HL-60/S4 treated with retinoic acid at 250 ng/mL for 4 days and 3 days (cell line): ENCODE measurements around the gene SERGEF.

ENCODE experiments used
- in situ Hi-C: fragments of 300-500 bp; cut with MboI; formaldehyde crosslinking; loops from 2 replicates; pipeline ENCODE4 v1.7.0; 2022; ENCODE audit warnings: low sequenced_read_pairs

SERGEF gene

DNA sequence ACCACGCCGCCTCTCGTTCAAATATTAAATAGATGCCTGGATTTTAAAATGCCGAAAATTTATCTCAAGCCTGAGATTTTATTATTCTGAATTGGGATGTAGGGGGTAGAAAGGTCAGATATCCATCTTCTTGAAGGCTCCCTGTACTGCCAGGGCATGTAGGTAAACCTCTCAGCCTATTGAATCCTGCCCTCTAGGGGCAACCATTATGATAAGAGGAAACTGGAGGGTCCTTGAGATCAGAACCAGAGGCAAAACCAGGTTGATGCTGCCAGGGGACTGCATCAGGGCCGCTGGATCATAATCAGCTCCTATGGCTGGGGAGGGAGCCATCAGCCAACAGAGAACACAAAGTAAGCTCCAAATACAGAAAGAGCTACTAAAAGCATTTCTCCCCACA is 185.8 kb downstream of the SERGEF start:
- in situ Hi-C loops: no loop called here

- in situ Hi-C loops: no loop called here
Observed at GRCh38 chr11:17822401-17822781, 190.5 kb downstream of the SERGEF start.

DNA sequence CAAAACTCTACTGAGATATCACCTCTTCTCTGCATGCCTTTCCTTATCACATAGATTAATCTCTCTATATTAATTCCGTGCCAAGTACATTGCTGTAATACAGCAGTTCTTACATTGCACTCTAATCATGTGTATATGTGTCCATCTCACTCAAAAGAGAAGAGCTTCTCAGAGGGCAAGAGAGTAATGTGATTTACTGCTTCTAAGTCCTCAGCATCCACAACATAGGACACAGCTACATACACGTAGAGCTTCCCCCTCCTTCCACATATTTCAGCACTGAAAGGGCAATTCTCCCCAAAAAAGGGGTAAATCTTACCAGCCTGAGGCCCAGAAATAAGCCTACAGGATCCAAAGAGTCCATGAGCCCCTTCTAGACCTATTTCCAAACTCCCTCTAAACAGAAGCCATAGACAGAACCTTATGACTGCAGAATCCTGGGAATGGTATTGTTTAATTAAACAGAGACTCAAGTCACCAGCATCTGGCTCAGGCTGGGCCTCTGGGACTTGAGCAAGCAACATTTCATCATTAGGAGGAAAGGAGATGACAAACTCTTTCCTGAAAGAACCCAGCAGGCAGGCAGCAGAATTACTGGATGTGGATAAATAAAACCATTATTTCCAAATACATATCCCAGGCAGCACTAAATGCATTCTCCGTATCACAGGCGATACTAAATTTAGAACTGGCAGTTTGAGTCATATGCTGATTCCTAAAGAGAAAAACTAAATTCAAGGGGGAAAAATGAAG is 191.0 kb downstream of the SERGEF start:
- in situ Hi-C loops: no loop called here

DNA sequence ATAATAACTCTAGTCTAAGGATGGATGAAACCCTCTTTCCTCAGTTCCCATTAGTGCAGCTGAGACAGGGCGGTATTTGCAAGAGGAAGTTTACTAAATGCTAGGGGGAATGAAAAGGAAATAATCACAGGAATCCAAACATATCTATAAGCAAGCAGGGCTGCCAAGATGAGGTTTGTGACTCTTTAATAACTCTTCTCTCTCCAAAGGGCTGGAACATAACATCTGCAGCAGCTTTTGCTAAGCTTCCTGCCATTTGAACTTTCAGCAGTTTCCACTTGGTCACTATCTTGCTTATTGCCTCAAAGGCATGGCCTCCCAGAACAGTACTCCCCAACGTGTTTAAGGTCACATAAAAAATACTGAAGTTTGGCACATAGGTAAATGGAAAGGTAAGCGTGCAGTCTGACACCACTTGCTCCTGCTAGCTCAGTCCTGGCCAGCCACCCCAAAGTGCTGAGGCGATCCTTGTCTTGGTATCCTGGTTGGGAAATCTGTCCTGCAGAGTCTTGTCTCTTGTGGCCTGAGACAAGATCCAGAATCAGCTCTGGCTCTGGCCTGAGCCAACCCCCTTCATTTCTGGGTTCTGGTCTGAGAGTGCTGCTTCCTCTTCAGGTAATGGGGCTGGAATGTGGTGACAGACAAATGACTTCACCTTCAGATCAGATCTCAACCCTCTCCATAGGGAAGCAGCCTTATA is 196.5 kb downstream of the SERGEF start:
- in situ Hi-C loops: no loop called here

- in situ Hi-C loops: no loop called here
Observed at GRCh38 chr11:17814546-17814945, 198.3 kb downstream of the SERGEF start.

- in situ Hi-C loops: no loop called here
Observed at GRCh38 chr11:17813391-17814059, 199.3 kb downstream of the SERGEF start.

DNA sequence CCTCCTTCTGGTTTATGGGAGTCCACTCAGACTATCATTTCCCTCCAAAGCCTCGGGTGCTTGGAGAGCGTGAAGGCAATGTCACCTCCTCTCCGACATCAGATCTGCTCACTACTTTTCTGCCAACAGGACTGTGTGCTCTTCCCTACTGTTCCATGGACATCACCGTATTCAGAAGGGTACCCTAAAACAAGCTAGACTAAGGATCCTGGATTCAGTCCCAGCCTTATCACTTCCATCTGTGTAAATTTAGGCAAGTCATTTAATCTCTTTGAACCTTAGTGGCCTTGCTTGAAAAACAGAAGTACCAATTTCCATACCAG is 200.0 kb downstream of the SERGEF start:
- in situ Hi-C loops: no loop called here

- in situ Hi-C loops: no loop called here
Observed at GRCh38 chr11:17812091-17812864, 200.6 kb downstream of the SERGEF start.

DNA sequence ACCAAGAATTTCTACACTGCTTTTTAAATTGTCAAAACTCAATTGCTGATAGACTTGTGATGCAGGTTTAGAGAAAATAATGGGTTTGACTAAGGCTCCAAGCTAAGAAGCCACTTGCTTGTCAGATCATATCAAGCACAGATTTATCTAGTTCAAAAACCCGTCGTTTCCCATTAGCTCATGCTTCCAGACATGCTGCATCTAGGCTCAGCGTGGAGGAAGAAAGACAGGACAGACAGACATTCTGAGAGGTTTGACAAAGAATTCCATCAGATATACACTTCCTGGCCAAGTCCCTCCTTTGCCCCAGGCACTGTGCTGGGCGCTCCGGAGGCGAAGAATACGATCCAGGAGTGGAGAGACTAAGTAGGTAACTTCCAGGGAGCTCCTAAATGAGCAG is 201.5 kb downstream of the SERGEF start:
- in situ Hi-C loops: no loop called here

GRCh38 chr11:17810746-17811145 is 202.1 kb downstream of the SERGEF start:
- in situ Hi-C loops: no loop called here

- in situ Hi-C loops: no loop called here
Observed at GRCh38 chr11:17810041-17810440, 202.8 kb downstream of the SERGEF start.

GRCh38 chr11:17807034-17807433 is 205.8 kb downstream of the SERGEF start:
- in situ Hi-C loops: no loop called here

- in situ Hi-C loops: no loop called here
Observed at GRCh38 chr11:17805873-17806272, 207.0 kb downstream of the SERGEF start.

- in situ Hi-C loops: no loop called here
Observed at GRCh38 chr11:17805043-17805442, 207.8 kb downstream of the SERGEF start.

DNA sequence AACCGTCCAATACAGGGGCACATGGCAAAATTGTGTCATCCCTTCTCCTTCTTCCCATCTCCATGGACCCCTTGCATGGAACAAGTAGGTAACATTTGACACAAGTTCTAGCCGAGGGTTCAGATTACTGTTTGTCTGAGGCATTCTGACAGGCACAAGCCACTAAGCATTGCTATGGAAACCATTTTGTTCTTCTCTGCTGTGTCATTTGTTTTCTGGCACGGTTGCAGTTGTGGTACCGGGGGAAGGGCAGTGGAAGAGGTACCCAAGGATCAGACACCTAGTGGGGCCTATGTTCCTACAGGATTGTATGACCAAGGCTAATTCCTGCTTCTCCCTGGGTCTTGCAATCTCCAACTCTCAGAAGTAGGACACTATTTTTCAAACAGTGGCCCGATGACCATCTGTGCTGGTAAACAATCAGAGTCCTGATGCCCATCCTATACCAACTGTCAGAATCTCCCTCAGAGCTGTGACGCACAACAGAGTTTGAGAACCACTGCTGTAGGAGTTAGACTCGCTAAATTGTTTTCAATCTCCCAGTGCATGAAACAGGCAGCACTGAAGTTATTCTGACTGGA is 209.0 kb downstream of the SERGEF start:
- in situ Hi-C loops: no loop called here

DNA sequence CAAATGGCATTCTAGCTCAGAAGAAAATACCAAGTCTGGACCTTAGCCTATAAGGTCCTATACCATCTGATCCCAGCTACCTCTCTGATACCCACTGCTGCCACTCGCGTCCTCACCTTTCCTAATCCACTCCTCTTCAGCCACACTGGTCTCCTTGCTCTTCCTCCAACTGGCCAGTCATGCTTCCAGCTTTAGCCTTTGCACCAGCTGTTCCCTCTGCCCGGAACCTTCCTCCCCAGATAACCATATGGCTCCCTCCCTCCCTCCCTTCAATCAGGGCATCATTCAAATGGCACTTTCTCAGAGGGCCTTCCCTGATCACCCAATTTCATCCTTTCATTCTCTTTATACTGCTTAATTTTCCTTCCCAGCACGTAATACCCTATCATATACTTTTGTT is 210.4 kb downstream of the SERGEF start:
- in situ Hi-C loops: no loop called here

DNA sequence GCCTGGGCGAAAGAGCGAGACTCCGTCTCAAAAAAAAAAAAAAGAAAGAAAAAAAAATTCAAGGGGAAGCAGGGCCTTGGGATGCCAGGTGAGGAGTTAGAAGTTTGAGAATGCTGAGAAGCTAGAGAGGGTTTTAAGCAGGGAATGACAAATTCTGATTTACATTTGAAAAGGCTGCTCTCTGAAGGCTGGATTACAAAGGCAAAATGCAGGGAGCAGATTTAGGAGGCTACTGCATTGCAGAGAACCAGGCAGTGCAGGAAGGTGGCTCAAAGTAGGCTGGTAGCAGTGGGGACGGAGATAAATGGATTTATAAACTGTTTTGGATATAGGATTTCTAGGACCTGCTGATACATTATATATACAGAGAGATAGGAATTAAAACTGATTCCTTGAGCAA is 211.7 kb downstream of the SERGEF start:
- in situ Hi-C loops: no loop called here

GRCh38 chr11:17799147-17799546 is 213.7 kb downstream of the SERGEF start:
- in situ Hi-C loops: no loop called here

DNA sequence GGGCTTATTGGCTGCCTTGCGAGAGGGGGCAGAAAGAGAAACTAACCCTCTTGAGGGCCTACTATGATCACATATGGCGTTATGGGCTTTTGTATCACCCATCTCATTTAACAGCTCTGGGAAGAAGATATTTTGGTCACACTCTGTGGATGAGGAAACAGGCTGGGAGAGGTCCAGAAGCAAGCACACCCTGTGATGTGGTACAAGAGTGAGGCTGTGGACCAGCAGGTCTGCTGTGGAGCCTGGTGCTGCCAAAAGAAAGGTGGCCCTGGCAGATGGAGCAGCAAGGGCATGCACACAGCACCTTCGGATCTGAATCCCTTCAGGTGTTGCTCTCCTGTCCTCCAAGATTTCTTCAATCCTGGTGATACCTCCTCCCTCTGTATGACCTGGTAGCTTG is 214.1 kb downstream of the SERGEF start:
- in situ Hi-C loops: no loop called here

GRCh38 chr11:17798253-17798652 is 214.6 kb downstream of the SERGEF start:
- in situ Hi-C loops: no loop called here

DNA sequence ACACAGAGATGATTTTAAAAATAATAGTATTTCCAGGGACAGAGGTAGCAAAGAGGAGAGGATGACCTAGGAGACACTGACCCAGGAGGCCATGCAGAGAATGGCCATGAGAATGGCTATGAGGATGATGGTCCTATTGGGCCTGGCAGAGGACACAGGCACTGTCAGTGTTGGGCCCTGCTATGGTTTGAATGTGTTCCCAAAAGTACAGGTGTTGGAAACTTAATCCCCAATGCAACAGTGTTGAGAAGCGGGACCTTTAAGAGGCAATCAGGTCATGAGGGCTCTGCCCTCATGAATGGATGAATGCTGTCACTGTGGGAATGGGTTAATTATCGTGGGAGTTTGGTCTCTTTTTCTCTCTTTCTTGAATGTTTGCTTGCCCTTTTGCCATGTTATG is 216.7 kb downstream of the SERGEF start:
- in situ Hi-C loops: no loop called here
